Measurements from ENCODE around the gene PAK4. TPM values are rescaled to one million over a fixed set of nuclear protein-coding genes. Genes with fewer than 3 reads are reported as not detected.

PAK4 gene
- total and polyA plus RNA-seq, 9 of the 15 experiments (the other 6 are each of a cell fraction or from before 2014, with no cell fraction given) = 0.21 to 33.5 (median 5.8) TPM

GRCh38 chr19:39174558-39175544, 49.3 kb downstream of the PAK4 start:
- Histone ChIP-seq H3K4me1 (replicated peaks in 1 of 2; ENCODE audit: control insufficient read depth in 2 of 2, insufficient read depth in 2 of 2, low read length in 2 of 2) (peaks cover 0 to 36% of the 10 kb centered on the region in 2 experiments; a peak in 2 of 5 replicates), H2AFZ (ENCODE audit: low read depth, low read length) (no peak overlapping the region), H3K36me3 (ENCODE audit: control insufficient read depth, insufficient read depth, low read length) (peaks cover 59% of the 10 kb centered on the region; the same call in 2 of the 3 replicates), H3K9ac (ENCODE audit: insufficient read depth in 1 of 2, low read depth in 2 of 2, low read length in 2 of 2) (no peak overlapping the region), H3K79me2 (ENCODE audit: control insufficient read depth, insufficient read depth, low read length) (no peaks in the 10 kb centered on the region), H3K27ac (ENCODE audit: extremely low read depth, low read depth, low read length) (no peak overlapping the region), H3K4me3 (no peak overlapping the region), H3K27me3 (ENCODE audit: control insufficient read depth in 2 of 2, insufficient read depth in 2 of 2, low read length in 2 of 2) (no peaks in the 10 kb centered on the region), H3K9me3 (replicated peaks; ENCODE audit: control insufficient read depth, insufficient read depth, low read depth, low read length) (no peaks in the 10 kb centered on the region), H3K4me2 (ENCODE audit: insufficient read depth, low read length) (no peak overlapping the region), H3K9me1 (ENCODE audit: control insufficient read depth, insufficient read depth, low read length) (no peaks in the 10 kb centered on the region), H4K20me1 (replicated peaks; ENCODE audit: control insufficient read depth, insufficient read depth, low read length) (no peaks in the 10 kb centered on the region)
- ChIA-PET POLR2A (no interaction called here), CTCF (ENCODE audit: low intra/inter-chr PET ratio) (no interaction called here)
- TF ChIP-seq TGIF2 (CRISPR knock-in tag; IDR thresholded peaks at IDR 0.05) = no peak
- no peak for TF ChIP-seq BRF2 (IDR thresholded peaks at IDR 0.05; ENCODE audit: borderline replicate concordance, insufficient read depth, insufficient read length)
- 90% methylated on average over 24 of the region's 43 CpGs for WGBS (ENCODE audit: insufficient coverage, low coverage, missing lambda C conversion rate)
- FAIRE-seq (no peak), DNase-seq (ENCODE audit: extremely low read depth in 1 of 4, low spot score in 3 of 4) (no peak), ATAC-seq (no peak)
- BruUV-seq (replicated peaks) = no TSS peak
- intact Hi-C loops (cut with micrococcal nuclease) = no loop called here
- in situ Hi-C loops (cut with MboI) = no loop called here
